K562 (cell line): ENCODE data around the gene CCDC17. TPM values are rescaled to one million over a fixed set of nuclear protein-coding genes. Genes with fewer than 3 reads are reported as not detected.

Experiments used
- ATF6 ChIP-seq: sonication (generic); formaldehyde crosslinking; IDR thresholded peaks from 2 replicates; pipeline ENCODE4 v1.4.0; 2020; ENCODE audit warnings: mild to moderate bottlenecking, missing genetic modification reagents
- BRF1 ChIP-seq: IDR thresholded peaks from 3 replicates; pipeline ENCODE4 v1.6.1; 2011; ENCODE audit warnings: borderline replicate concordance, mild to moderate bottlenecking; ENCODE audit not compliant: insufficient read length; ENCODE audit errors: extremely low read depth
- DLX4 ChIP-seq: fragments of 250-450 bp; sonication (Bioruptor Pico); IDR thresholded peaks from 2 replicates; pipeline ENCODE4 v1.6.1; 2021; ENCODE audit warnings: mild to moderate bottlenecking
- FOXA3 ChIP-seq, 2 experiments: fragments of 450-650 bp in 1 of 2; sonication (generic) in 1 of 2; formaldehyde crosslinking; IDR thresholded peaks in 1 of 2; conservative IDR thresholded peaks in 1 of 2; 2 replicates each; pipeline versions ENCODE4 v1.4.0 to v1.8.0; 2020 to 2022; ENCODE audit warnings: mild to moderate bottlenecking in 2 of 2, missing genetic modification reagents in 1 of 2
- HDAC2 ChIP-seq: fragments of 450-650 bp; IDR thresholded peaks from 2 replicates; pipeline ENCODE4 v1.6.1; 2016; ENCODE audit warnings: mild to moderate bottlenecking
- KAT2B ChIP-seq: IDR thresholded peaks from one replicate; pipeline ENCODE4 v1.6.1; 2012; ENCODE audit warnings: low read depth, mild to moderate bottlenecking, control low read depth, inconsistent platforms, low read length, moderate library complexity
- MCM5 ChIP-seq: fragments of 450-650 bp; IDR thresholded peaks from 2 replicates; pipeline ENCODE4 v1.6.1; 2016; ENCODE audit warnings: low read depth
- MECOM ChIP-seq: fragments of 250-450 bp; sonication (Bioruptor Pico); IDR thresholded peaks from 2 replicates; pipeline ENCODE4 v1.8.0; 2022; ENCODE audit warnings: inconsistent platforms
- NFRKB ChIP-seq: fragments of 450-650 bp; IDR thresholded peaks from 2 replicates; pipeline ENCODE4 v1.6.1; 2016; ENCODE audit warnings: low read depth
- NUFIP1 ChIP-seq: fragments of 450-650 bp; IDR thresholded peaks from 2 replicates; pipeline ENCODE4 v1.6.1; 2018; ENCODE audit not compliant: partially characterized antibody
- POLR2AphosphoS2 ChIP-seq: IDR thresholded peaks from 2 replicates; pipeline ENCODE4 v1.6.1; 2012; ENCODE audit warnings: low read length, improper control_type of control experiment
- POLR2G ChIP-seq: fragments of 200-400 bp; formaldehyde crosslinking; IDR thresholded peaks from 2 replicates; pipeline ENCODE4 v1.6.1; 2017; ENCODE audit warnings: low read depth, mild to moderate bottlenecking, antibody characterized with exemption, low read length, moderate library complexity
- RBM25 ChIP-seq: fragments of 200-400 bp; formaldehyde crosslinking; IDR thresholded peaks from 2 replicates; pipeline ENCODE4 v1.6.1; 2018; ENCODE audit warnings: low read length, low read depth, moderate library complexity; ENCODE audit not compliant: severe bottlenecking
- SAP30 ChIP-seq: fragments of 200-600 bp; sonication (generic); IDR thresholded peaks from 2 replicates; pipeline ENCODE4 v1.6.1; 2012; ENCODE audit warnings: borderline replicate concordance, low read depth, mild to moderate bottlenecking, moderate library complexity, low read length, control low read depth, inconsistent platforms; ENCODE audit not compliant: insufficient read depth, poor library complexity, severe bottlenecking
- SIN3A ChIP-seq, 2 experiments: fragments of 150-350 bp in 1 of 2; IDR thresholded peaks; 2 replicates each; pipeline ENCODE4 v1.6.1; 2011 to 2016; ENCODE audit warnings: borderline replicate concordance in 2 of 2, low read depth in 2 of 2, low read length in 2 of 2, mild to moderate bottlenecking in 2 of 2, moderate library complexity in 2 of 2; ENCODE audit not compliant: control insufficient read depth in 1 of 2
- YY1 ChIP-seq, 3 experiments: IDR thresholded peaks; 2 replicates each; pipeline ENCODE4 v1.6.1; 2011; ENCODE audit warnings: low read length in 2 of 3, mild to moderate bottlenecking in 2 of 3, moderate library complexity in 2 of 3, borderline replicate concordance in 1 of 3, control low read depth in 1 of 3, low read depth in 1 of 3; ENCODE audit not compliant: insufficient read depth in 3 of 3, insufficient replicate concordance in 2 of 3, control insufficient read depth in 1 of 3, insufficient read length in 1 of 3; ENCODE audit errors: extremely low read depth in 1 of 3
- ZBTB12 ChIP-seq: fragments of 250-450 bp; sonication (Bioruptor Pico); IDR thresholded peaks from 2 replicates; pipeline ENCODE4 v1.4.0; 2020
- ZNF146 ChIP-seq: IDR thresholded peaks from one replicate; pipeline ENCODE4 v1.6.1; 2018; ENCODE audit warnings: missing compliant biosample characterization; ENCODE audit not compliant: unreplicated experiment
- ZNF184 ChIP-seq: sonication (generic); formaldehyde crosslinking; IDR thresholded peaks from 2 replicates; pipeline ENCODE4 v1.5.0; 2020; ENCODE audit warnings: missing genetic modification reagents
- ZNF224 ChIP-seq: sonication (generic); formaldehyde crosslinking; IDR thresholded peaks from 2 replicates; pipeline ENCODE4 v1.8.0; 2022; ENCODE audit warnings: mild to moderate bottlenecking, missing genetic modification reagents
- ZNF77 ChIP-seq: fragments of 250-450 bp; sonication (Bioruptor Pico); IDR thresholded peaks from 2 replicates; pipeline ENCODE4 v1.5.0; 2020
- polyA plus RNA-seq, 8 experiments: library from polyadenylated mRNA; depleted of rRNA in 4 of 8; stranded (reverse) in 5 of 8; unstranded in 3 of 8; fragments of >200 nt; fragmentation: Nextera tagmentation in 2 of 8; fragmentation: Illumina TruSeq in 1 of 8; extraction: Ambion mirVana in 2 of 8; extraction: Trizol in 1 of 8; gene quantifications; 2 replicates each; pipeline versions ENCODE4 v1.2.1 to v1.2.3, GENCODE V29; 2011 to 2014; ENCODE audit warnings: inconsistent platforms in 1 of 8, missing spikeins in 1 of 8
- total RNA-seq, 7 experiments: library from RNA; depleted of rRNA in 6 of 7; stranded (reverse); fragments of >200 nt in 6 of 7; fragmentation: Illumina TruSeq in 2 of 7; extraction: Trizol in 2 of 7; gene quantifications; 2 replicates each; pipeline versions ENCODE4 v1.2.1 to v1.2.3, GENCODE V29; 2011 to 2021; ENCODE audit warnings: low replicate concordance in 1 of 7

The CCDC17 gene
- total and polyA plus RNA-seq, 9 of the 15 experiments (the other 6 are each of a cell fraction or from before 2014, with no cell fraction given), result 0.20 to 2.4 (median 0.85) TPM

GRCh38 chr1:45583666-45584350 lies 40.0 kb downstream of the CCDC17 start, which contains the start of gene NASP (continued):
- TF ChIP-seq POLR2G, result peak; percentile 98
- no peak for TF ChIP-seq ZNF184 (CRISPR knock-in tag)
- TF ChIP-seq HDAC2, result peak; percentile 86
- peak; percentile 90 to 99 for TF ChIP-seq SIN3A (IDR thresholded peaks at IDR 0.05; ENCODE audit: borderline replicate concordance in 2 of 2, control insufficient read depth in 1 of 2, low read depth in 2 of 2, low read length in 2 of 2)
- TF ChIP-seq ATF6 (CRISPR knock-in tag), result no peak
- no peak for TF ChIP-seq ZBTB12
- TF ChIP-seq MECOM (CRISPR knock-in tag), result no peak
- TF ChIP-seq FOXA3 (CRISPR knock-in tag; conservative IDR thresholded peaks at IDR 0.05 in 1 of 2, IDR thresholded peaks at IDR 0.05 in 1 of 2), result no peak
- TF ChIP-seq ZNF146, result no peak
- peak; percentile 87 for TF ChIP-seq ZNF224 (CRISPR knock-in tag)
- TF ChIP-seq SAP30, result peak; percentile 97
- no peak for TF ChIP-seq BRF1
- no peak for TF ChIP-seq MCM5
- TF ChIP-seq YY1 (IDR thresholded peaks at IDR 0.05; ENCODE audit: borderline replicate concordance in 1 of 3, control insufficient read depth in 1 of 3, extremely low read depth in 1 of 3, insufficient read depth in 3 of 3, insufficient read length in 1 of 3, insufficient replicate concordance in 2 of 3, low read depth in 1 of 3, low read length in 2 of 3), result no peak
- TF ChIP-seq NUFIP1, result peak; percentile 71
- TF ChIP-seq RBM25, result no peak
- peak; percentile 98 for TF ChIP-seq NFRKB
- no peak for TF ChIP-seq DLX4 (CRISPR knock-in tag)
- peak; percentile 93 for TF ChIP-seq POLR2AphosphoS2
- no peak for TF ChIP-seq KAT2B
- no peak for TF ChIP-seq ZNF77 (CRISPR knock-in tag)
